ENCODE data around the gene SHB. TPM values are rescaled to one million over a fixed set of nuclear protein-coding genes. Genes with fewer than 3 reads are reported as not detected.

The SHB gene
- total RNA-seq, 6 donors from 2014 or later: 29.3 to 51.2 (median 33.3) TPM

GRCh38 chr9:37951671-37952449 lies 117.2 kb downstream of the SHB start:
- H3K9me3 ChIP-seq: no peaks in the 10 kb centered on the region
- ATAC-seq (ENCODE audit: low FRiP score in 2 of 2) (no peak), DNase-seq (no peak)
- TF ChIP-seq EP300 (IDR thresholded peaks at IDR 0.05) (no peak), POLR2A (IDR thresholded peaks at IDR 0.05) (no peak), POLR2AphosphoS5 (IDR thresholded peaks at IDR 0.05) (no peak), CTCF (IDR thresholded peaks at IDR 0.05) (no peak)
- 87 to 89% methylated on average over 12 of the region's 12 CpGs for WGBS, 2 donors
- H3K27ac ChIP-seq: peak overlapping the region in 2 of 4 donors; percentile 30 to 35
- H3K4me1 ChIP-seq: peaks cover 11 to 38% (median 18%) of the 10 kb centered on the region in 4 donors
- H3K4me3 ChIP-seq: no peak overlapping the region
- H3K36me3 ChIP-seq: peaks cover 0 to 42% (median 14%) of the 10 kb centered on the region in 4 donors
- H3K27me3 ChIP-seq: no peaks in the 10 kb centered on the region

- Histone ChIP-seq H3K9me3 (no peaks in the 10 kb centered on the region), H3K36me3 (peaks cover 0 to 51% (median 19%) of the 10 kb centered on the region in 4 donors), H3K27me3 (no peaks in the 10 kb centered on the region), H3K27ac (peak overlapping the region in 1 of 4 donors; percentile 7), H3K4me1 (peaks cover 11 to 47% (median 22%) of the 10 kb centered on the region in 4 donors), H3K4me3 (no peak overlapping the region)
- DNase-seq (no peak), ATAC-seq (ENCODE audit: low FRiP score in 2 of 2) (no peak)
- 85 to 90% methylated on average over 11 to 12 of the region's 12 CpGs for WGBS, 2 donors
- TF ChIP-seq EP300 (IDR thresholded peaks at IDR 0.05): no peak
- TF ChIP-seq POLR2A (IDR thresholded peaks at IDR 0.05): no peak
- TF ChIP-seq POLR2AphosphoS5 (IDR thresholded peaks at IDR 0.05): no peak
- TF ChIP-seq CTCF (IDR thresholded peaks at IDR 0.05): no peak
Measured at GRCh38 chr9:37950561-37950960, 118.5 kb downstream of the SHB start.

- H3K36me3 ChIP-seq: peaks cover 0 to 50% (median 14%) of the 10 kb centered on the region in 4 donors
- H3K4me1 ChIP-seq: peaks cover 12 to 55% (median 30%) of the 10 kb centered on the region in 4 donors
- H3K4me3 ChIP-seq: no peak overlapping the region
- H3K27ac ChIP-seq: peak overlapping the region in 1 of 4 donors; percentile 8
- WGBS, 2 donors: 74 to 80% methylated on average over 8 of the region's 8 CpGs
- H3K9me3 ChIP-seq: no peaks in the 10 kb centered on the region
- TF ChIP-seq POLR2A (IDR thresholded peaks at IDR 0.05): no peak
- no peak for TF ChIP-seq EP300 (IDR thresholded peaks at IDR 0.05)
- no peak for TF ChIP-seq POLR2AphosphoS5 (IDR thresholded peaks at IDR 0.05)
- no peak for TF ChIP-seq CTCF (IDR thresholded peaks at IDR 0.05)
- DNase-seq: no peak
- no peak for ATAC-seq (ENCODE audit: low FRiP score in 2 of 2)
- H3K27me3 ChIP-seq: no peaks in the 10 kb centered on the region
Measured at GRCh38 chr9:37949576-37949975, 119.5 kb downstream of the SHB start.

- no peak for TF ChIP-seq CTCF (IDR thresholded peaks at IDR 0.05)
- TF ChIP-seq EP300 (IDR thresholded peaks at IDR 0.05): no peak
- no peak for TF ChIP-seq POLR2A (IDR thresholded peaks at IDR 0.05)
- no peak for TF ChIP-seq POLR2AphosphoS5 (IDR thresholded peaks at IDR 0.05)
Measured at GRCh38 chr9:37948417-37948980, 120.5 kb downstream of the SHB start.

More at GRCh38 chr9:37948417-37948980, 120.5 kb downstream of the SHB start:
- Histone ChIP-seq H3K27ac (peak overlapping the region in 3 of 4 donors; percentile 5 to 68 (median 61)), H3K27me3 (no peaks in the 10 kb centered on the region), H3K4me1 (peaks cover 13 to 55% (median 36%) of the 10 kb centered on the region in 4 donors), H3K9me3 (no peaks in the 10 kb centered on the region), H3K4me3 (no peak overlapping the region), H3K36me3 (peaks cover 0 to 51% (median 12%) of the 10 kb centered on the region in 4 donors)
- DNase-seq: peak in 1 of 2 donors; percentile 62
- no peak for ATAC-seq (ENCODE audit: low FRiP score in 2 of 2)
- 88 to 90% methylated on average over 6 to 17 of the region's 20 CpGs for WGBS, 2 donors
